CD4-positive, CD25-positive, alpha-beta regulatory T cell (primary cell): ENCODE data around the gene RNF182. TPM values are rescaled to one million over a fixed set of nuclear protein-coding genes. Genes with fewer than 3 reads are reported as not detected.

Experiments used
- ATAC-seq, 2 donors: fragments of 150-1000 bp; cut with Tn5 transposase; one replicate each; pipeline ENCODE4 v1.10.0; 2021; ENCODE audit warnings: low read depth in 2 of 2, moderate number of reproducible peaks in 2 of 2, moderate library complexity in 1 of 2
- DNase-seq, 3 donors: peaks; one replicate each; pipeline versions ENCODE4 v3.0.0 to v3.0.0-alpha.2; 2012 to 2022; ENCODE audit warnings: mixed read lengths in 1 of 3
- H3K27ac ChIP-seq: one replicate; pipeline ENCODE4 v1.7.0; 2013; ENCODE audit warnings: mild to moderate bottlenecking, low read length; ENCODE audit not compliant: insufficient read depth, poor library complexity, severe bottlenecking
- H3K27me3 ChIP-seq: one replicate; pipeline ENCODE4 v1.7.0; 2013; ENCODE audit warnings: low read length; ENCODE audit not compliant: control insufficient read depth, insufficient read depth
- H3K36me3 ChIP-seq: one replicate; pipeline ENCODE4 v1.7.0; 2013; ENCODE audit warnings: mild to moderate bottlenecking, low read length, moderate library complexity; ENCODE audit not compliant: control insufficient read depth, insufficient read depth
- H3K4me1 ChIP-seq: 2 replicates; pipeline ENCODE4 v1.7.0; 2013; ENCODE audit warnings: mild to moderate bottlenecking, low read length; ENCODE audit not compliant: insufficient read depth, control insufficient read depth, poor library complexity, severe bottlenecking
- H3K4me3 ChIP-seq: one replicate; pipeline ENCODE4 v1.7.0; 2013; ENCODE audit warnings: low read depth, mild to moderate bottlenecking, low read length, moderate library complexity
- H3K9me3 ChIP-seq, 2 experiments: 1 replicate in 1 of 2; 2 replicates in 1 of 2; pipeline ENCODE4 v1.7.0; 2013; ENCODE audit warnings: low read length in 2 of 2, mild to moderate bottlenecking in 1 of 2, moderate library complexity in 1 of 2; ENCODE audit not compliant: control insufficient read depth in 2 of 2
- H3K27ac Mint-ChIP-seq, 3 donors: one replicate each; pipeline ENCODE4 v1.8.0; 2020 to 2022; ENCODE audit warnings: mild to moderate bottlenecking in 3 of 3, mixed read lengths in 3 of 3, moderate library complexity in 2 of 3
- H3K27me3 Mint-ChIP-seq: one replicate; pipeline ENCODE4 v1.8.0; 2022; ENCODE audit warnings: mild to moderate bottlenecking, mixed read lengths
- H3K36me3 Mint-ChIP-seq: one replicate; pipeline ENCODE4 v1.8.0; 2020; ENCODE audit warnings: mixed read lengths
- H3K4me1 Mint-ChIP-seq, 4 donors: one replicate each; pipeline ENCODE4 v1.8.0; 2020 to 2022; ENCODE audit warnings: mixed read lengths in 4 of 4, mild to moderate bottlenecking in 1 of 4
- H3K4me3 Mint-ChIP-seq, 4 donors: one replicate each; pipeline ENCODE4 v1.8.0; 2020 to 2022; ENCODE audit warnings: mild to moderate bottlenecking in 4 of 4, mixed read lengths in 4 of 4, moderate library complexity in 3 of 4
- H3K9me3 Mint-ChIP-seq, 7 donors: one replicate each; pipeline ENCODE4 v1.8.0; 2020 to 2022; ENCODE audit warnings: mixed read lengths in 7 of 7, mild to moderate bottlenecking in 3 of 7, moderate library complexity in 2 of 7
- polyA plus RNA-seq, 4 donors: library from polyadenylated mRNA; unstranded; fragments of 300-500 nt; fragmentation: Illumina TruSeq; gene quantifications; one replicate each; pipeline ENCODE4 v1.2.3, GENCODE V29; 2021
- total RNA-seq: library from RNA; stranded (reverse); gene quantifications from one replicate; pipeline ENCODE4 v1.2.3, GENCODE V29; 2022

The RNF182 gene
- total and polyA plus RNA-seq, 5 donors from 2014 or later: not detected

DNA sequence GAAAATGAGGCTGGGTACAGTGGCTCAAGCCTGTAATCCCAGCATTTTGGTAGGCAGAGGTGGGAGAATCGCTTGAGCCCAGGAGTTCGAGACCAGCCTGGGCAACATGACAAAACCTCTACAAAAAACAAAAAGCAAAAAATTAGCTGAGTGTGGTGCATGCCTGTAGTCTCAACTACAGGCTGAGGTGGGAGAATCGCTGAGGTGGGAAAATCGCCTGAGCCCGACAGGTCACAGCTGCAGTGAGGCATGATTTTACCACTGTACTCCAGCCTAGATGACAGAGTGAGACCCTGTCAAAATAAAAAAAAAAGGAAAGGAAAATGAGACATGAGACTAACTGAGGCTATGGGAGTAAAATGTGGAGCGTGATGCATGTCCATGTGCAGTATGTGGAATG lies 104.9 kb downstream of the RNF182 start:
- DNase-seq (no peak), ATAC-seq (no peak)
- Mint-ChIP-seq H3K4me1 (no peaks in the 10 kb centered on the region), H3K9me3 (no peaks in the 10 kb centered on the region), H3K36me3 (no peaks in the 10 kb centered on the region), H3K4me3 (no peak overlapping the region), H3K27me3 (peaks cover 42% of the 10 kb centered on the region), H3K27ac (no peak overlapping the region)
- Histone ChIP-seq H3K4me3 (no peak overlapping the region), H3K36me3 (no peaks in the 10 kb centered on the region), H3K27me3 (peaks cover 7% of the 10 kb centered on the region), H3K4me1 (no peaks in the 10 kb centered on the region), H3K27ac (no peak overlapping the region), H3K9me3 (no peaks in the 10 kb centered on the region)

Other genes with a start within 250 kb of the RNF182 start
- gene RANBP9, start 213.1 kb upstream of the RNF182 start, total RNA-seq: 85.5 TPM
- gene RANBP9, start 213.1 kb upstream of the RNF182 start, polyA plus RNA-seq: 10 to 100 TPM in 2 of 4 donors, 1 to 10 TPM in 2; 5.6 to 11.1 (median 8.8) TPM
- gene MCUR1, start 110.4 kb upstream of the RNF182 start, total RNA-seq: 9.8 TPM
- 1 to 10 TPM; 4.7 to 9.7 (median 7.4) TPM for gene MCUR1, start 110.4 kb upstream of the RNF182 start, polyA plus RNA-seq
- gene CD83, start 192.8 kb downstream of the RNF182 start, total RNA-seq: 76.8 TPM
- gene CD83, start 192.8 kb downstream of the RNF182 start, polyA plus RNA-seq: 1 to 10 TPM; 2.4 to 5.6 (median 4.2) TPM